GM21529 (cell line): ENCODE measurements around the gene FRMPD3.
A peak's percentile ranks its signal among the peaks of the same experiment; 100 is the strongest.
"Not testable (repeated sequence)": the region's sequence is repeated elsewhere in the genome, so short reads cannot be mapped to it uniquely, and the experiment has no call there.

ENCODE experiments used
- ATAC-seq: cut with Tn5 transposase; IDR thresholded peaks from one replicate; pipeline ENCODE4 v1.9.1; 2021; ENCODE audit not compliant: unreplicated experiment

Gene FRMPD3

DNA sequence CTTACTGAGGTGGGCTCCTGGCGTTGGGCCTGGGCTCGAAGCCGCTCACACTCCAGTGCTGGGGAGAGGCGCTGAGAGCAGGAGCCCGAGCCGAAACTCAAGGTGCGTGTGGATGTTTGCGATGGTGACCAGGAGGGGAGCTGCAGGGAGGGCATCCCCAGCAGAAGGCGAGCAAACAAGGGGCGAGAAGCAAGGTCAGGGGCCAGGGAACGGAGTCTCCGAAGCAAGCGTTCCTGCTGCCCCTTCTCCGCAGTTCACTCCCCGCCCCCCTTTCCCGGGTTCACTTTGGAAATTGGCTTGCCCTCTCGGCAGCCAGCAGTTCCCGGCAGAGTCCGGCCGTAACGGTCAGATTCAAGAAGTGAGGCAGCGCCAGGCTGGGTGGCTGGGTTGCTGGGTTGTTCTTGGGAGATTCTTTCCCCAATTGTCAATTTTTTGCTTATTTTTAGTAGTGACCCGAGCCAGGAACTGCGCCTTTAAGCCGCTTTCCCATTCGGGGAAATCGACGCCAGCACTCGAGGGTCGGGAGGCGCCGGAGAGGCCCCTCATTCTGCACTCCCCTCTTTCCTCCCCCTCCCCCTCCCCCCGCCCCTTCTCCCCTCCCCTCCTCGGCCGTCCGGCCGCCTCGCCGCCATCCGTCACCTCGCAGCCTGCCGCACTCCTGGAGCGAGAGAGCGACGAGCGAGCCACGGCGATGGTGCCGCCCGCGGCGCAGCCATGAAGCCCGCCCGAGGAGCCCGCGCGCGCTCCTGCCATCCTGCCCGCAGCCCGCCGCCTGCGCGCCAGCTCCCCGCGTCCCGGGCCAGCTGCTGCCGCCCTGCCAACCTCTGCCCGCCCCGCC, at the start of gene FRMPD3:
Gene FRMPD3 (plus strand): TSS at position 655 of the 838 bp plus-strand sequence. CDS start 76,937 bp downstream, outside the sequence.
- ATAC-seq = no peak

DNA sequence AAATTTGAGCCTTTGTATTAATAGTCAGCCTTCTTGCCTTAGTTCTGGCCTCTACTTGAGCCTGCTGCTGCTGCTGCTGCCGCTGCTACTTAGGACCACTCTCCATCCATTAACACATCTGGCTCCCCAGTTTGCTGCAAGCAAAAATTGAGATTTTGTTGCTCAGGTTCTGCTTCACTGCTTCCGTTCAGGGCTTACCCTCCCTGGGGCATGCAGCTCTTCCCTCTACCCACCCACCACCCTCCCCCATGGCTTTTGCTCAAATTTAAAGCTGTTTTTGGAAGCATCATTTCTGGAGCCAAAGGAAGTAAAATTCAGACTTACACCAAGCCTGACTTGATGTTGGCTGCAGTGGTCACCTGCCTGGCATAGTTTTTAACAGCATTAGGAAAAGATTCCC, 28.9 kb upstream of the FRMPD3 start:
- no peak for ATAC-seq

DNA sequence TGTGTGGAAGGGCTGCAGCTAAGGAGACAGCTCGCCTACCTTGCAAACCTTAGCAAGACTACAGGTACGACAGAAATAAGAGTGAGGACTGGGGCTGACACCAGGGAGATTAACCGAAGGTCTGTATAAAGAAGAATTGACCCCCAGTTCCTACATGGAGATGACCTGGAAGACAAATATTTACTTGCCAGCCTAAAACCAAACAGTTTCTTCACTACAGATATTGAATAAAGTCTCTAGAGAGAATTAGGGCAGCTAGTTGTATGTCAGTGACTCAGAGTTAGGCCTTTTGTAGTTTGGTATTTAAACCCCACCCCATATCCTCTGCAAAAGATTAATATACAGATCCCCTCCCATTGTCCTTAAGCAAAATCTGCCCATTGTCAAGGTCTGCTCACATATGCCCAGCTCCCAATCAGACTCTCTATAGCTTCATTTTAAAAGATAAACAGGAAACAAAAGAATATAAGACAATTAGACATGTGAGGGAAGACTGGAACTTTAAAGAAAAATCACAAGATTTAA, 28.1 kb upstream of the FRMPD3 start:
- ATAC-seq = no peak

DNA sequence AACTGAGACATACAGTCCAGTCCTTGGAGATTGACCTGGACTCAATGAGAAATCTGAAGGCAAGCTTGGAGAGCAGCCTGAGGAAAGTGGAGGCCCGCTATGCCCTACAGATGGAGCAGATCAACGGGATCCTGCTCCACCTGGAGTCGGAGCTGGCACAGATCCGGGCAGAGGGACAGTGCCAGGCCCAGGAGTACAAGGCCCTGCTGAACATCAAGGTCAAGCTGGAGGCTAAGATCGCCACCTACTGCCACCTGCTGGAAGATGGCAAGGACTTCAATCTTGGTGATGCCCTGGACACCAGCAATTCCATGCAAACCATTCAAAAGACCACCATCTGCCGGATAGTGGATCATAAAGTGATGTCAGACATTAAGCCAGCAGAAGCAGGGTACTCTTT, 20.4 kb upstream of the FRMPD3 start:
- ATAC-seq = no peak

DNA sequence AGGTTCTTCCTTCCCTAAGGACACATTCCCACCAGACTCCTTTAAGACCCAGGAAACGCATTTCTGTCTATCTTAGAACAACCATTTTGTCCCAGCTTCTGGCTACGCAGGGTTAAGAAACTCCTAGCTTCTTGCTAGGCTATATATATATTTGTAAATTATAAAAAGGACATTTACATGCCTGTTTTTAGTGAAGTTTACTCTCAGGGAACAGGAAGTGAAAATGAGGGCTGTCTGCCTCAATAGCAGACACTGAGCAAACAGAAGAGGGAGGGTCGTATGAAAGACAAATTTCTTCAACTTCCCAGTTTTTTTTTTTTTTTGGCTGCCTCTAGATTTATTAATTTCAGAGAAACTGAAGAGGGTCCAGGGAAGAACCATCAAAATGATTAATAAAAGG, 9.3 kb upstream of the FRMPD3 start:
- no peak for ATAC-seq

DNA sequence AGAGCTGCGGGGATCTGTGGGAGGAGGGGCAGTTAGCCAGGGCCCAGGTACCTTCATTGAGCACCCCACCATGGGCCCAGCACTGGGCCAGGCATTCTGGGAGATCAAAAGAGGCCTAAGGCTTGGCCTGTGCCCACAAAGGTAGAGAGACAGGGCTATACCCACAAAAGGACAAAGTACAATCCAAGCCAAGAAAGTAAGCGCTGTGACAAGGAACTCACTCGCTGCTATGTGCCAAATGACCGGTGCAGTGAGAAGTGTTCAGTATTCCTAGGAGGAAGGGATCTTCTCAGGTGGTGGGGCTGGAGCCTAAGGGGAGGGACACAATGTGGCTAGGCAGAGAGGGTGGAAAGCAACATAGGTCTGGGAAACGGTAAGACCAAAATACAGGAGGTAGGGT, 8.8 kb upstream of the FRMPD3 start:
- no peak for ATAC-seq

DNA sequence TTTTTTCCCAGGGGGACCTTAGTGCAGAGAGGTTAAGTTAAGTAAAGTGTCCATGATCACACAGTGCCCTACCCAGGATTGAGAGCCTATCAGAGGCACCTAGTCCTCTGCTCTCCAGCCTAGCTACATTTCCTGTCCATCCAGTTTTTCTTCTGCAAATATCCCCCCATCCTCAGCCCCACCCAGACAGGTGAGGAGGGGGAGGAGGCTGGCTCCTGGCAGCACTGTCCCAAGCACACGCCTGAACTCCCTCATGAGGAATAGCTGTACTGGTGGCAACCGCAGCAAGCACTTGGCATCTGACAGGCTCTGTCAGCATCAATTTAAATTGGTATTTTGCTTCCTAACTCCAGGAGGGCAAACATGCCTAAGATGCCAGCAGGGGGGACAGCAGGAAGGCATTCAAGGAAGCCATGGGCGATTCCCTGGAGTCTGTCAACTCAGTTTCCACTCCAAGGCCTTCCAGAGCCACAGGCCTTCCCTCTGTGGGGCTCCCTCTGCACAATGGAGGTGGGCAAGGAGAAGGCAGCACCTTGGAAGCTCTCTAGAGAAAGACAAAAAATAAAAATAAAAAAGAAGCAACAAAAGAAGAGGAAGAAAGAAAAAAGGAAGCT, 6.4 kb upstream of the FRMPD3 start:
- ATAC-seq = no peak

DNA sequence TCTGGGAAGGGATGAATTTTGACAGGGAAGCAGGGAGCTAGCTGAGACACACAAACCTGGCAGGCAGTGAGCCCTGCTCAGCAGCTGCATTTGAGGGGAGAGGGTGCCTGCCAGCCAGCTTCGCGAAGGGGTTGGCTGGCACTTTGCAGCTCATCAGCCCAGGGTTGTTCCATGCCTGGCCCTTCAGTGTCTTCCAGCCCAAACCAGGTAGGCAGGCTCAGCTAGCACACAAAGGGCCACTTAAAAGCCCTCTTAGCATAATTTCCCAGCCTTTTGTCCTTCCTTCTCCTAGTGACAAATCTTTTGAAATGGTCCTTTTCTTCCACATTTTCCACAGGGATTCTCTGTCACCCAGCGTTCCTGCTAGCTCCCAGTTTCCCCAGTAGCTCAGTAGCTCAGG, 4.3 kb upstream of the FRMPD3 start:
- no peak for ATAC-seq

DNA sequence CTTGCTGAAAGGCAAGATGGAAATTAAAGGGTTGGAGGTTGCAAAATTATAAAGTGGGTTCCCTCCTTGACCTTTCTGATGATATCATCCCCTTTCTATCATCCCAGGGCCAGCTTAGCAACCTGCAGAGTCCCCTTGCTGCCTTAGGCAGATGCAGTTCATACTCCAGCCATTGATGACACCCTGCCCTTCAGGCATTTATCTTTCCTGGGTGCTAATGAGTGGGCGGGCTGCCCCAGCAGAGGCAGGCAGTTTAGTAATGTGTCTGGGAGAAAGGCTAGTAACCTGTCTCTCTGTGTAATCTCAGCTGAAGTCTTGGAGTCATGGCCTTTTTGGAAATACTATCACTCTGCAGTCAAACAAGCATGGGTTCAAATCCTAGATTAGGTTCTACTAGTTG, 3.8 kb upstream of the FRMPD3 start:
- no peak for ATAC-seq

DNA sequence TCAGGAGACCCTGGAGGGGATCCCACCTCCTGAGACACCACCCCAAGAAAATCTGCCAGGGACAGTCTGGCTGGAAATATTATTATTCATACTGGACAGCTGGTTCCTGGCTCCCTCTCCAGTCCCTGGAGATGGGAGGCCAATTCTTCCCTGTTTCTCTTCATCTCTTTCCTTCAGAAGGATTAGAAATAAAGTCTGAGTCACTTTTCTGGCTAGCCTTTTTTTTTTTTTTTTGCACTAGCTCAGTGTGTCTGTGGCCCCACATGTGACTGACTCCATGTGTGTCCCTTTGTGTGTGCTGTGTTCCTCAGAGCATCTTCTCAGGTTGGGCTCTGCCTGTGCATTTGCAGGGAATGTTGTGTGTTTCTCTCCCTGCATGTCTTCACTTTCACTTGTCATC, 1.8 kb upstream of the FRMPD3 start:
- ATAC-seq = no peak

DNA sequence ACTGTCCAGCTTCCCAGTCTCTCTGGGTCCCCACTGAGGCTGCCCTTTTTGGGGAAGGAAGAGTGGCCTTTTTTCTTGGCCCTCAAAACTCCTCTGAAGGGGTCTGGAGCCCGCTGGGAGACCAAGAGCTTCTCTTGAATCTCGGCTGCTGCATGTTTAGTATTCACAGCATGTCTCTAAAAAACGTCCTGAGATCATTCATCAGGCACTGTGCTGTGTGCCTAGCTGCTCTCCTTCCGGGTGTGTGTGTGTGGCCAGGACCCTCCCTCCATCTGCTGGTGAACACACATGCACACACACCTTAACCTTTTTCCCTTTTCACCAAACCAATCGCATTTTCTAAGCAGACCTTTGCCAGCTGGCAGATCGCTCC, 841 bp upstream of the FRMPD3 start:
- ATAC-seq = no peak

DNA sequence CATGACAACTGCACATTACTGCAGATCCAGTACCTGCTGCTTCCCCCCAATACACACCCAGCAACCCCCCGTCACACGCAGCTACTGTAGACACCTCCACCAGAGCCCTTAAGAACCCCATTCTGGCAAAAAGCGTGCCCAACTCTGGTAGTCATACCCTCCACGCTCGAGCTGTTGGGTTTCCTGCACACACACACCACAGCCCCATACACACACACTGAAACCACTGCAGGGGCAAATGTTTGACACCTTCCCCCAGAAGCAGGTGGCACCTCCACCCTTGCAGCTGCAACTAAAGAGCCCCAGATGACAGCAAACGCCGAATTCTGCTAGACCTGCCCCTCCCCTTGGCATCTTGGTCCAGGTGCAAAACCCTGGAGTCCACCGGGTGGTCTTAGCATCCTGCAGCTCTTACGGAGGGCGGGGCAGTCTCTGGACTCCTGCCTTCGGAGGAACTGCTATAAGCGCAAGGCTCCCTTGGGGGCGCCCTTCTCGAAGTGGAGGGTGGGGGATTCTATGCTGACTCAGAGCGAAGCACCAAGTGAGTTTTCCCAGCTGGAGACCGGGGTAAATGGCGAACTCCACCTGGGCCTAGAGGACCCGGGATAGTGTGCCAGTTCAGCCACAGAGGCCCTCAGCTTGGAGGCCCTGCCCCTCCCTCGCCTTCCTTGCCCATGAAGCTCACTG, 1.5 kb downstream of the FRMPD3 start:
- ATAC-seq = no peak

DNA sequence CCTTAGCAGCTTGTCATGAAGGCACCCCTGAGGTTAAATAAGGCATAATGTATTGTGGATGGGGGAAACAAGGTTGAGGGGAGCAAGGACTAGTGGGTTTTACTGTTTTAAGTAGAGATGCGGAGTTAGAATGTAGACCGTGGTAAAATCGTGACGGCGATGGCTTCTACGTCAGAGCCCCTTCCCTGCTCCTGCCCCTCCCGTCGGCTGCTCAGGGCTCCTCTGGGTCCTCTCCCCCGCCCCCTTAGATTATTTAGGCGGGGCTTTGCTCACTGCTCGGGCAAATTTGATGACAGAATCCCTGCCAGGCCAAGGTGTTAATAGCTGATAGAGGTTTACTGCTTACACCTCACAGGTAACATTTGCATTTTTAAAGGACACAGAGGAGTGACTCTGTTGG, 2.3 kb downstream of the FRMPD3 start:
- no peak for ATAC-seq

DNA sequence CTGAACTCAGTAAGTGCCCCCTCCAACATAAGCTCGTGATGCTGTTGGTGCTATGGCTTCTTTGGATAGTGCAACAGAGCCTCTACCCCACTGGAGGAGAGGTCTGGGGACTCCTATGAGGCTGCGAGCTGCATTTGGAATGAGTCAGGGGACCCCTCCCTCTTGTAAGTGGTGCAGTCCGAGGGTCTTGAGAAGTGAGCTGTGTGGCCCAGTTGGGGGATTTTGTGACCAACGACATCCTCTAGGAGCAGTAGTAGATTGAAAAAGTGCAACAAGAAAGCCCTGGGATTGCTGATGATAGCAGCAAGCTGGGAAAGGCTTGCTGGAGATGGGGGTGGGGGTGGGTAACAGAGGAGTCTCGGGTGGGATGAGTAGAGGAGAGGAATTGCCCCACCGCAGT, 3.1 kb downstream of the FRMPD3 start:
- no peak for ATAC-seq

DNA sequence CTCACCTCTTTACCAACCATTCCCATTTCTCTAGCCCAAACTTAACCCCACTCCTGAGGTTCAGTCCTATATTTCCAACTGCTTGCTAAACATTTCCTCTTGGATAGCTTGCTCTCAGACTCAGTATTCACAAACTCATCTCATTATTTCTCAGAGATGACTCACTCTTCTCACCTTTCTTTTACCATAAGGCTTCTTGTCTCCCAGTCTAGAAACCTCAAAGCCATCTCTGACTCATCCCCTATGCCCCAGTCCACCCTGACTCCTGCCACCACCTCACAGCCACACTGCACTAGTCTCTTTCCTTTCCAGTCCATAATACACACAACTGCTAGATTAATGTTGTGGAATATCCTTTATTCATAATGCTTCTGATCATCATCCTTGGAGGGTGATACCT, 4.8 kb downstream of the FRMPD3 start:
- ATAC-seq = peak; percentile 81

DNA sequence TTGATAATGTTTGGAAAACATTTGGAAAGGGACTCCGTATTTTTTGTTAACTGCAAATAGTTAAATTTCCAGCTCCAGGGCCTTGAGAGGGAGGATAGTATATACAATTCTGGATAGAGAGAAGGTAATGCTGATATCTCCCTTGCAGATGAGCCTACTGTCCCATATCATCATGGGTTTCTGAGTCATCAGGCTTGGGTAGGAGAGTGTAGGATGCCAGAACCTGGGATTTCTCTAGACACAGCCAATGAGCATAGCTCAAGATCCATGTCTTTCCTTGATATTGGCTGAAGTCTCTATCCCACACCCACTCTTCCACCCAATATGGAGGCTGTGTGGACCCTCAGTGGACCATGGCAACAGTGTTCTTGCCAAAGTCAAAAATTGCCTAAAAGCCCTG, 7.8 kb downstream of the FRMPD3 start:
- no peak for ATAC-seq

DNA sequence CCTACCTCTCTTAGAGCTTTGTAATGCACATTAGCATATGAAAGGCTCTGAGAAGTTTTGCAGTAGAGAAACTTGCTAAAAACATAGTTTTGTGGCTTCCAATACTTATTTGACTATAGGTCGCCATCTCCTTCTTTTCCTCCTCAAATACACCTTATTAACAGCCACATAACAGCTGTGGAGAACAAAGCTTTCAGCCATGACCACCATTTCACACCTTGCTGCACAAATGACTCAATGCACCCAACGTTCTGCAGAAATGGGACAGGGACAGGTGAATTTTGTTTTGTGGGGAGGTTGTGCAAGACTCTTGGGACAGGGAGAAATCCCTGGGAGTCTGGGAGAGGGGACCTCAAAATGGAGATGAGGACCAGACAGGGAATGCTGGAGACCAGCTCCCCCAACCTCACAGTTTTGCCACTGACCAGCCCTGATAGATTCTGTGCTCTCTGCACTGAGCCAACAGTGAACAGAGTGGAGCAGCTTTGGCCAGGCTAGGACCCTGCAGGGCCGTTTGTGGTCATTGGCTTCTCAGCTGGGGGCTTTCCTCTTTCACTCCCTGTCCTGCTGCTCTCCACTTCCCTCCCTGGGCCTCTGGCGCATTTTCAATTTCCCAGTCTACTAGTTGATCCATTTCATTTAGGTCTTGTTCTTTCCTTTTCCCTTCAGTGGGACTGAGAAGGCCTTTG, 16.6 kb downstream of the FRMPD3 start:
- ATAC-seq = peak; percentile 92

DNA sequence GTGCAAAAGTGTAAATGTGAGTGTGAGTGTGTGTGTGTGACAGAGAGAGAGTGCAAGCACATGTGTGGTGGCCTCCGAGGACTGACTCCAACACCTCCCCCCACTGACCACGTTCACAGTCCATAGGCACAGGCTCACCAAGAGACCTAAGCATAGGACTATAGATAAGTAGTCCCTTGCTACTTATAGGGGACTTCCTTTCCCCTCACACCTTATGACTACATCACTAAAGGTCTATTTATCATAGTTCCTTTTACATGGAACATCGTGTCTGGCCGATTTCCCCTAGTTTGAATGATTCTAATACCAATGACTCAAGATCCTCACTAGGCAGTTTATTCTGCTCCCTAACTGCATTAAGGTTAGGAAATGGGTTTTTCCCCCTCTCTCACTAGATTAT, 17.8 kb downstream of the FRMPD3 start:
- no peak for ATAC-seq

DNA sequence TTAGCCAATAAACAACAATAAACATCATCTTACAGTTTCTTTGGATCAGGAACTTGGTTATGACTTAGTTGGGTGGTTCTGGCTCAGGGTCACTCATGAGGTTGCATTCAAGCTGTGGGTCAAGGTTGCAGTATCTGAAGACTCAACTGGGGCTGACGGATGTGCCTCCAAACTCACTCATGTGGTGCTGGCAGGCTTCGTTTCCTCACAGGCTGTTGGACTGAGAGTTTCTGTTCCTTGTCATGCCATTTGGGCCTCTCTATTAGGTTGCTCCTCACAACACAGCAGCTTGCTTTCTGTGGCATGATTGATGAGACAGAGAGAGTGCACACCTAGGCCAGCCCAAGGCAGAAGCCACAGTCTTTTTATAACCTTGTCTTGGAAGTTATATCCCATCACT, 20.7 kb downstream of the FRMPD3 start:
- no peak for ATAC-seq

DNA sequence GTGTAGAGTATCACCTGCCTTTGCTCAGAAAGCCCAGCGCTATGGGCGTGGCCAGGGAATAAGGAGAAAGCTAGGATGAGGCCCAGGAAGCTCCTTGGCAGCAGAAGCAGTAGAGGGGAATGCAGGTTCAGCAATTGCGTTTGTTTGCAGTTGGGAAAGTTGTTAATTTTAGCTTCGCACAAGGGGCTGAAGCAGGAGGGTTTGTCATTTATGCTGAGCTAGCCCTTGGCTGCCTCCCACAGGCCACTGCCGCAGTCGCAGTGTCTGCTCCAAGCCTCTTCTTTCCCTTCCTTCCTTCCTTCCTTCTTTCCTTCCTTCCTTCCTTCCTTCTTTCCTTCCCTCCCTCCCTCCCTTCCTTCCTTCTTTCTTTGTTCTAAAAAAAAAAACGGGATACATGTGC, 21.5 kb downstream of the FRMPD3 start:
- ATAC-seq = no peak

DNA sequence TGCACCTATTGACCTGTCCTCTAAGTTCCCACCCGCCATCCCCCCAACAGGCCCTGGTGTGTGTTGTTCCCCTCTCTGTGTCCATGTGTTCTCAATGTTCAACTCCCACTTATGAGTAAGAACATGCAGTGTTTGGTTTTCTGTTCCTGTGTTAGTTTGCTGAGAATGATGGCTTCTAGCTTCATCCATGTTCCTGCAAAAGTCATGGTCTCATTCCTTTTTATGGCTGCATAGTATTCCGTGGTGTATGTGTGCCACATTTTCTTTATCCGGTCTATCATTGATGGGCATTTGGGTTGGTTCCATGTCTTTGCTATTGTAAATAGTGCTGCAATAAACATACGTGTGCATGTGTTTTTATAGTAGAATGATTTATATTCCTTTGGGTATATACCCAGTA, 22.0 kb downstream of the FRMPD3 start:
- ATAC-seq = not testable (repeated sequence)
